ENCODE measurements around the gene TLX3. TPM values are rescaled to one million over a fixed set of nuclear protein-coding genes. Genes with fewer than 3 reads are reported as not detected.

The TLX3 gene
- total and polyA plus RNA-seq, 10 of the 15 experiments (the other 5 are each of a cell fraction or from before 2014, with no cell fraction given) = not detected

- H3K27ac ChIP-seq (ENCODE audit: control insufficient read depth, insufficient read depth) = no peak overlapping the region
- ChIA-PET POLR2A (no interaction called here), CTCF (no interaction called here), SMC1A (ENCODE audit: uncharacterized antibody, unreplicated experiment) (no interaction called here), RAD21 (ENCODE audit: unreplicated experiment) (no interaction called here)
- no peak for TF ChIP-seq ELK1 (IDR thresholded peaks at IDR 0.05; ENCODE audit: low read depth, low read length)
- TF ChIP-seq BRCA1 (IDR thresholded peaks at IDR 0.05; ENCODE audit: low read depth, low read length) = no peak
- 0 out of 6 replicates have a peak, but pooled peaks of 2 of the 3 experiments have one; percentile 20 to 28 for TF ChIP-seq CTCF (IDR thresholded peaks at IDR 0.05 in 2 of 3, conservative IDR thresholded peaks at IDR 0.05 in 1 of 3; ENCODE audit: control insufficient read depth in 2 of 3, extremely low read depth in 1 of 3, insufficient read depth in 1 of 3, low read depth in 3 of 3, low read length in 3 of 3)
- intact Hi-C loops (cut with micrococcal nuclease; ENCODE audit: unreplicated experiment) (no loop called here), in situ Hi-C loops (cut with MboI) (no loop called here)
- 67% methylated on average over 26 of the region's 41 CpGs for WGBS (ENCODE audit: insufficient coverage, insufficient replicate concordance, low lambda C conversion rate, missing lambda C conversion rate)
- ATAC-seq (no peak), DNase-seq (ENCODE audit: low read depth, low spot score) (no peak), FAIRE-seq (no peak)
- no peaks in the 10 kb centered on the region for H3K36me3 ChIP-seq (ENCODE audit: control insufficient read depth in 2 of 2, insufficient read depth in 2 of 2, low read length in 1 of 2)
- H3K79me2 ChIP-seq (ENCODE audit: control insufficient read depth, insufficient read depth, low read length) = no peaks in the 10 kb centered on the region
- no peaks in the 10 kb centered on the region; the same call in 2 of the 3 replicates for H3K9me3 ChIP-seq (replicated peaks; ENCODE audit: control insufficient read depth, insufficient read depth, low read length)
- no peaks in the 10 kb centered on the region for H4K20me1 ChIP-seq (ENCODE audit: control insufficient read depth, insufficient read depth)
- H3K4me2 ChIP-seq (ENCODE audit: control insufficient read depth, insufficient read depth) = no peak overlapping the region
- no peak overlapping the region for H3K4me3 ChIP-seq
- no peak overlapping the region for H3K9ac ChIP-seq (ENCODE audit: control insufficient read depth, insufficient read depth, low read length)
- peaks cover 5 to 22% of the 10 kb centered on the region in 2 experiments for H3K27me3 ChIP-seq (replicated peaks in 1 of 2; ENCODE audit: control insufficient read depth in 2 of 2, insufficient read depth in 2 of 2, low read length in 1 of 2)
- H2AFZ ChIP-seq (ENCODE audit: control insufficient read depth, low read depth, low read length) = no peak overlapping the region
- no peaks in the 10 kb centered on the region for H3K4me1 ChIP-seq (ENCODE audit: control insufficient read depth, insufficient read depth, low read length)
- BruUV-seq (replicated peaks) = no TSS peak
Observed at GRCh38 chr5:171310212-171310818, 1.3 kb downstream of the TLX3 start.
